Fibroblast of lung (primary cell): ENCODE results near the gene DNMT3B. TPM values are rescaled to one million over a fixed set of nuclear protein-coding genes. Genes with fewer than 3 reads are reported as not detected.

Experiments used
- DNase-seq, 2 donors: peaks; one replicate each; pipeline versions ENCODE4 v3.0.0 to v3.0.0-alpha.2; 2010; ENCODE audit warnings: low read depth in 2 of 2
- H2AFZ ChIP-seq: 2 replicates; pipeline ENCODE4 v1.5.1; 2012; ENCODE audit warnings: low read length, control low read depth, inconsistent platforms
- H3K27ac ChIP-seq: 2 replicates; pipeline ENCODE4 v1.5.1; 2011; ENCODE audit warnings: low read length, control low read depth; ENCODE audit not compliant: insufficient read depth
- H3K27me3 ChIP-seq: 2 replicates; pipeline ENCODE4 v1.5.1; 2011; ENCODE audit warnings: mild to moderate bottlenecking, low read length; ENCODE audit not compliant: control insufficient read depth, insufficient read depth
- H3K36me3 ChIP-seq: 2 replicates; pipeline ENCODE4 v1.5.1; 2011; ENCODE audit warnings: low read length; ENCODE audit not compliant: control insufficient read depth, insufficient read depth
- H3K4me1 ChIP-seq: 2 replicates; pipeline ENCODE4 v1.5.1; 2011; ENCODE audit warnings: low read length; ENCODE audit not compliant: control insufficient read depth, insufficient read depth; ENCODE audit errors: extremely low read depth
- H3K4me2 ChIP-seq: 2 replicates; pipeline ENCODE4 v1.5.1; 2011; ENCODE audit warnings: low read length, control low read depth; ENCODE audit not compliant: insufficient read depth; ENCODE audit errors: extremely low read depth
- H3K4me3 ChIP-seq, 4 experiments: fragments of 200-600 bp in 1 of 4; sonication (generic) in 1 of 4; replicated peaks in 1 of 4; 2 replicates each; pipeline ENCODE4 v1.5.1; 2011 to 2016; ENCODE audit warnings: low read length in 4 of 4, low read depth in 3 of 4, mild to moderate bottlenecking in 3 of 4, control low read depth in 2 of 4, inconsistent platforms in 1 of 4, mixed read lengths in 1 of 4; ENCODE audit not compliant: insufficient read depth in 1 of 4; ENCODE audit errors: control extremely low read depth in 1 of 4
- H3K79me2 ChIP-seq: 2 replicates; pipeline ENCODE4 v1.5.1; 2012; ENCODE audit warnings: mild to moderate bottlenecking, low read length, inconsistent platforms; ENCODE audit not compliant: control insufficient read depth, insufficient read depth
- H3K9ac ChIP-seq: 2 replicates; pipeline ENCODE4 v1.5.1; 2011; ENCODE audit warnings: mild to moderate bottlenecking, low read length, control low read depth; ENCODE audit not compliant: insufficient read depth
- H3K9me3 ChIP-seq: 2 replicates; pipeline ENCODE4 v1.5.1; 2012; ENCODE audit warnings: low read depth, low read length; ENCODE audit not compliant: control insufficient read depth, insufficient read depth
- H4K20me1 ChIP-seq: 2 replicates; pipeline ENCODE4 v1.5.1; 2011; ENCODE audit warnings: low read length; ENCODE audit not compliant: control insufficient read depth, insufficient read depth; ENCODE audit errors: extremely low read depth
- CTCF ChIP-seq, 2 donors: IDR thresholded peaks in 1 of 2; conservative IDR thresholded peaks in 1 of 2; 1 replicate in 1 of 2; 2 replicates in 1 of 2; pipeline ENCODE4 v1.5.1; 2011 to 2012; ENCODE audit warnings: low read length in 2 of 2, control low read depth in 1 of 2, inconsistent platforms in 1 of 2, low read depth in 1 of 2, mild to moderate bottlenecking in 1 of 2
- EZH2 ChIP-seq: IDR thresholded peaks from 2 replicates; pipeline ENCODE4 v1.5.1; 2012; ENCODE audit warnings: low read length, control low read depth, mild to moderate bottlenecking; ENCODE audit errors: missing control alignments
- polyA plus RNA-seq, 2 donors: library from polyadenylated mRNA; depleted of rRNA in 1 of 2; stranded (reverse) in 1 of 2; unstranded in 1 of 2; fragments of >200 nt; gene quantifications; 2 replicates each; pipeline ENCODE4 v1.2.1, GENCODE V29; 2011 to 2012; ENCODE audit warnings: missing spikeins in 1 of 2
- total RNA-seq: library from RNA; depleted of rRNA; stranded (reverse); fragments of >200 nt; gene quantifications from 2 replicates; pipeline ENCODE4 v1.2.1, GENCODE V29; 2014

DNMT3B gene
- total and polyA plus RNA-seq, 2 donors (not counting 1 experiment from before 2014, with no cell fraction given) = 1.1 to 3.1 TPM

- Histone ChIP-seq H3K79me2 (peaks cover 50% of the 10 kb centered on the region), H3K9me3 (no peaks in the 10 kb centered on the region), H3K36me3 (peaks cover 10% of the 10 kb centered on the region), H3K4me3 (no peak overlapping the region), H3K27me3 (no peaks in the 10 kb centered on the region), H3K9ac (no peak overlapping the region), H3K4me1 (no peaks in the 10 kb centered on the region), H4K20me1 (peaks cover 3% of the 10 kb centered on the region), H2AFZ (no peak overlapping the region), H3K27ac (no peak overlapping the region), H3K4me2 (no peak overlapping the region)
- no peak for DNase-seq
- TF ChIP-seq EZH2 = no peak
- TF ChIP-seq CTCF (conservative IDR thresholded peaks at IDR 0.05 in 1 of 2, IDR thresholded peaks at IDR 0.05 in 1 of 2; ENCODE audit: low read depth in 1 of 2, low read length in 2 of 2) = no peak
These were observed 72.8 kb downstream of the DNMT3B start for GRCh38 chr20:32834972-32835371.

DNA sequence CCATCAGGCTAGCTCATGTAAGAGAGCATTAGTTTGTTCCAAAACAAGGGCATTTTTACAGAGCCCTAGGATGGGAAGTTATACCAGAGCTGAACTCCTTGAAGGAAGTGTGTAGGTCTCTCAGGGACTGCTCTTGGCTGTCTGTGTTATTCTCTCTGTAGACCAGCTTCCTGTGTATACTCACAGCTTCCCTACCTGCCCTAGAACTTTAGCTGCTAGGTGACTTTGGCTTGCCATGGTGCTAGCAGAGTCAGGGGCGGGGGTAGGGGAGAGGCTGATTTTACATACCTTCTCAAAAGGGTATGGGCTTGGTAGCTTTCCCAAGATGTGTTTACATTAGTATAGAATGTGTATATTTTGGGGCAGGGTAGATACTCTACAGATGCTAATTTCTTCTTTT, 75.0 kb downstream of the DNMT3B start:
- Histone ChIP-seq H3K79me2 (peaks cover 38% of the 10 kb centered on the region), H3K27ac (no peak overlapping the region), H3K9me3 (no peaks in the 10 kb centered on the region), H3K4me2 (no peak overlapping the region), H4K20me1 (peaks cover 2% of the 10 kb centered on the region), H3K4me3 (no peak overlapping the region), H3K27me3 (no peaks in the 10 kb centered on the region), H3K9ac (no peak overlapping the region), H2AFZ (no peak overlapping the region), H3K36me3 (peaks cover 13% of the 10 kb centered on the region), H3K4me1 (no peaks in the 10 kb centered on the region)
- no peak for TF ChIP-seq EZH2
- no peak for TF ChIP-seq CTCF (conservative IDR thresholded peaks at IDR 0.05 in 1 of 2, IDR thresholded peaks at IDR 0.05 in 1 of 2; ENCODE audit: low read depth in 1 of 2, low read length in 2 of 2)
- no peak for DNase-seq

DNA sequence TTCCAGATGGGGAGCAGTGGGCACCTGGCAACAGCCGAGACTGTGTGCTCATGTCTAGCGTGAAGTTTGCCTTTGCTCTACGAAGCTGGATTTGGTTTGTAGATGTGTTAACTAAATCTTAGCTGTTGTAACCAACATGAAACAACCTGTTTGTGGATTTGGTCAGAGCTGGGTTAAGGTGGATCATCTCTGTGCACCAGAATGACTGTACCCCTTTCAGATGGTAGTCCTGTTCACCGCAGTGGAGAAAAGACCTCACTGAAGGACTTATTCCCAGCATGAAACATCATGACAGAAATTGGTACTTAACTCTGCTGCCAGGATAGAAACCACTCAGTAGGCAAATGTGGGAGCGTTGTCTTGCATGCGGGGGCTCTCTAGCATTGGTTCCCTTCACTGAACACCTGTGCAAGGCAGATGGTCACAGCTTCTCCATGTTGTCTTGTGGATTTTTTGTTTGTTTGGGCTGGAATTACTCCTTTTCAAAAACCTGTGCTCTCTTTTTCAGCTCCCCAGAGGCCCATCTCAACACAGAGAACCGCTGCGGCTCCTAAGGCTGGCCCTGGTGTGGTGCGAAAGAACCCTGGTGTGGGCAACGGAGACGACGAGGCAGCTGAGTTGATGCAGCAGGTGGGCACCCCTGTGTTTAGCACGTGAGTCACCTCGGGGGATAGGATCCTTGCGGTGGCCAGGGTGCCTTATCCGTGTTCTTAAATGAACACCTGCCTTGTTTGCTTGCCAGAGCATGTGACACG, 77.2 kb downstream of the DNMT3B start:
- no peak for DNase-seq
- no peaks in the 10 kb centered on the region for H3K4me1 ChIP-seq
- H3K4me2 ChIP-seq = no peak overlapping the region
- H3K79me2 ChIP-seq = peaks cover 39% of the 10 kb centered on the region
- no peaks in the 10 kb centered on the region for H3K27me3 ChIP-seq
- TF ChIP-seq EZH2 (no peak), CTCF (conservative IDR thresholded peaks at IDR 0.05 in 1 of 2, IDR thresholded peaks at IDR 0.05 in 1 of 2; ENCODE audit: low read depth in 1 of 2, low read length in 2 of 2) (no peak)
- H2AFZ ChIP-seq = no peak overlapping the region
- H3K27ac ChIP-seq = no peak overlapping the region
- peaks cover 2% of the 10 kb centered on the region for H4K20me1 ChIP-seq
- peaks cover 16% of the 10 kb centered on the region for H3K36me3 ChIP-seq
- H3K4me3 ChIP-seq = no peak overlapping the region
- no peak overlapping the region for H3K9ac ChIP-seq
- H3K9me3 ChIP-seq = no peaks in the 10 kb centered on the region
